Activated B cell treated with CpG ODN at 0.5 μM for 24 hours (primary cell): Measurements from ENCODE around the gene NRCAM. TPM values are rescaled to one million over a fixed set of nuclear protein-coding genes. Genes with fewer than 3 reads are reported as not detected.
"Not testable (repeated sequence)": the region's sequence is repeated elsewhere in the genome, so short reads cannot be mapped to it uniquely, and the experiment has no call there.

Source experiments
- ATAC-seq: fragments of 200-7000 bp; cut with Tn5 transposase; one replicate; pipeline ENCODE4 v1.10.0; 2021; ENCODE audit warnings: low read depth, mild to moderate bottlenecking, moderate library complexity
- CTCF ChIA-PET: fragments of 350-600 bp; sonication (Branson Sonifier 250); formaldehyde crosslinking; loops from one replicate; lab custom pipeline; 2021; ENCODE audit warnings: antibody characterized with exemption; lab: Charles Lee
- POLR2A ChIA-PET: fragments of 350-600 bp; sonication (Branson Sonifier 250); formaldehyde crosslinking; loops from one replicate; lab custom pipeline; 2021; ENCODE audit warnings: antibody characterized with exemption; lab: Charles Lee
- DNase-seq: peaks from one replicate; pipeline ENCODE4 v3.0.0; 2022
- H3K27ac Mint-ChIP-seq: one replicate; pipeline ENCODE4 v1.8.0; 2020; ENCODE audit warnings: mixed read lengths
- H3K27me3 Mint-ChIP-seq: one replicate; pipeline ENCODE4 v1.8.0; 2021; ENCODE audit warnings: mixed read lengths
- H3K36me3 Mint-ChIP-seq: one replicate; pipeline ENCODE4 v1.8.0; 2021; ENCODE audit warnings: low read depth, mixed read lengths
- H3K4me1 Mint-ChIP-seq: one replicate; pipeline ENCODE4 v1.8.0; 2021; ENCODE audit warnings: mixed read lengths
- H3K4me3 Mint-ChIP-seq: one replicate; pipeline ENCODE4 v1.8.0; 2020; ENCODE audit warnings: mild to moderate bottlenecking, mixed read lengths
- H3K9me3 Mint-ChIP-seq: one replicate; pipeline ENCODE4 v1.8.0; 2020; ENCODE audit warnings: mixed read lengths
- CTCF ChIP-seq: fragments of 200-600 bp; IDR thresholded peaks from one replicate; pipeline ENCODE4 v1.8.0; 2022; ENCODE audit warnings: antibody characterized with exemption, mild to moderate bottlenecking
- intact Hi-C: fragments of 100-400 bp; cut with micrococcal nuclease; formaldehyde crosslinking; loops from one replicate; pipeline ENCODE4 v1.15.1; 2024
- total RNA-seq: library from RNA; stranded (reverse); gene quantifications from 2 replicates; pipeline ENCODE4 v1.2.3, GENCODE V29; 2022

NRCAM gene
- total RNA-seq, 1 donor from 2014 or later = 2.2 TPM

GRCh38 chr7:108261560-108262255 lies 194.5 kb downstream of the NRCAM start:
- POLR2A ChIA-PET = no interaction called here
- DNase-seq (no peak), ATAC-seq (no peak)
- no peaks in the 10 kb centered on the region for H3K4me1 Mint-ChIP-seq
- intact Hi-C loops = no loop called here
- CTCF ChIA-PET = no interaction called here
- no peak for TF ChIP-seq CTCF
- H3K27me3 Mint-ChIP-seq = no peaks in the 10 kb centered on the region
- no peak overlapping the region for H3K27ac Mint-ChIP-seq
- H3K4me3 Mint-ChIP-seq = no peak overlapping the region
- peaks cover 4% of the 10 kb centered on the region for H3K9me3 Mint-ChIP-seq
- no peaks in the 10 kb centered on the region for H3K36me3 Mint-ChIP-seq

- ATAC-seq, DNase-seq, H3K27me3 Mint-ChIP-seq, H3K4me1 Mint-ChIP-seq, intact Hi-C loops, H3K27ac Mint-ChIP-seq, CTCF ChIA-PET, H3K9me3 Mint-ChIP-seq, H3K4me3 Mint-ChIP-seq, H3K36me3 Mint-ChIP-seq, POLR2A ChIA-PET: not testable (repeated sequence)
Measured at GRCh38 chr7:108259447-108259846, 196.8 kb downstream of the NRCAM start.

GRCh38 chr7:108257954-108258353 lies 198.3 kb downstream of the NRCAM start:
- no peak overlapping the region for H3K4me3 Mint-ChIP-seq
- DNase-seq (no peak), ATAC-seq (no peak)
- H3K27ac Mint-ChIP-seq = no peak overlapping the region
- peaks cover 4% of the 10 kb centered on the region for H3K9me3 Mint-ChIP-seq
- no peaks in the 10 kb centered on the region for H3K27me3 Mint-ChIP-seq
- ChIA-PET POLR2A (no interaction called here), CTCF (no interaction called here)
- intact Hi-C loops = no loop called here
- no peaks in the 10 kb centered on the region for H3K4me1 Mint-ChIP-seq
- H3K36me3 Mint-ChIP-seq = no peaks in the 10 kb centered on the region
- no peak for TF ChIP-seq CTCF

GRCh38 chr7:108254259-108254658 lies 202.0 kb downstream of the NRCAM start:
- Mint-ChIP-seq H3K9me3 (no peaks in the 10 kb centered on the region), H3K4me1 (no peaks in the 10 kb centered on the region), H3K36me3 (no peaks in the 10 kb centered on the region), H3K27me3 (no peaks in the 10 kb centered on the region), H3K27ac (no peak overlapping the region), H3K4me3 (no peak overlapping the region)
- intact Hi-C loops = no loop called here
- ATAC-seq (no peak), DNase-seq (no peak)
- no peak for TF ChIP-seq CTCF
- POLR2A ChIA-PET = no interaction called here
- CTCF ChIA-PET = no interaction called here

GRCh38 chr7:108253275-108254044 lies 202.8 kb downstream of the NRCAM start:
- TF ChIP-seq CTCF = no peak
- H3K27ac Mint-ChIP-seq = no peak overlapping the region
- POLR2A ChIA-PET = no interaction called here
- DNase-seq (no peak), ATAC-seq (no peak)
- H3K4me1 Mint-ChIP-seq = no peaks in the 10 kb centered on the region
- CTCF ChIA-PET = no interaction called here
- no peaks in the 10 kb centered on the region for H3K36me3 Mint-ChIP-seq
- intact Hi-C loops = no loop called here
- peaks cover 3% of the 10 kb centered on the region for H3K27me3 Mint-ChIP-seq
- H3K9me3 Mint-ChIP-seq = no peaks in the 10 kb centered on the region
- no peak overlapping the region for H3K4me3 Mint-ChIP-seq
